HCT116 (cell line): ENCODE results near the gene IFITM2. TPM values are rescaled to one million over a fixed set of nuclear protein-coding genes. Genes with fewer than 3 reads are reported as not detected.
A peak's percentile ranks its signal among the peaks of the same experiment; 100 is the strongest.

Experiments
- ATAC-seq: fragments of 200-7000 bp; cut with Tn5 transposase; 2 replicates; pipeline ENCODE4 v1.9.1; 2020; ENCODE audit warnings: mild to moderate bottlenecking, moderate library complexity
- BruUV-seq: library from RNA; stranded (reverse); fragments of 400-500 nt; replicated peaks from 2 replicates; lab custom pipeline; 2021; lab: Mats Ljungman, UMichigan
- CTCF ChIA-PET: fragments of 300-600 bp; sonication (Branson Sonifier 250); formaldehyde crosslinking; loops from one replicate; lab custom pipeline; 2021; ENCODE audit warnings: antibody characterized with exemption; lab: Charles Lee
- POLR2A ChIA-PET: fragments of 300-600, 350-600 bp; sonication (Branson Sonifier 250); formaldehyde crosslinking; loops from one replicate; lab custom pipeline; 2021; ENCODE audit warnings: antibody characterized with exemption; lab: Charles Lee
- RAD21 ChIA-PET, 2 experiments: fragments of 300-600 bp; sonication (Branson Sonifier 250); formaldehyde crosslinking; loops; one replicate each; lab custom pipeline; 2023; ENCODE audit warnings: low total read pairs in 2 of 2; ENCODE audit not compliant: uncharacterized antibody in 2 of 2, unreplicated experiment in 2 of 2, low non-redundant PET in 1 of 2; lab: Charles Lee
- DNase-seq: peaks from one replicate; pipeline ENCODE4 v3.0.0-alpha.2; 2010; ENCODE audit warnings: low read depth, low spot score
- H2AFZ ChIP-seq: fragments of 200-600 bp; shearing (Covaris generic), sonication (generic); 2 replicates; pipeline ENCODE4 v1.6.1; 2017; ENCODE audit warnings: low read depth, mixed run types, mixed read lengths, antibody characterized with exemption, low read length; ENCODE audit not compliant: poor library complexity, severe bottlenecking
- H3K27ac ChIP-seq: 2 replicates; pipeline ENCODE4 v1.5.1; 2012; ENCODE audit warnings: low read depth, low read length
- H3K27me3 ChIP-seq: fragments of 200-600 bp; sonication (generic); 2 replicates; pipeline ENCODE4 v1.6.1; 2016; ENCODE audit warnings: mixed run types, low read length, mixed read lengths; ENCODE audit not compliant: insufficient read depth
- H3K36me3 ChIP-seq, 2 experiments: fragments of 200-500 bp in 1 of 2; fragments of 200-600 bp in 1 of 2; sonication (Bioruptor generic) in 1 of 2; sonication (generic) in 1 of 2; 2 replicates each; pipeline versions ENCODE4 v1.5.1 to v1.6.1; 2014 to 2016; ENCODE audit warnings: low read length in 2 of 2, inconsistent platforms in 1 of 2, mixed read lengths in 1 of 2, mixed run types in 1 of 2; ENCODE audit not compliant: insufficient read depth in 2 of 2, control insufficient read depth in 1 of 2
- H3K4me1 ChIP-seq, 2 experiments: fragments of 200-600 bp in 1 of 2; sonication (generic) in 1 of 2; 2 replicates each; pipeline versions ENCODE4 v1.5.1 to v1.6.1; 2012 to 2017; ENCODE audit warnings: low read length in 2 of 2, inconsistent platforms in 1 of 2, mild to moderate bottlenecking in 1 of 2, mixed read lengths in 1 of 2, mixed run types in 1 of 2, moderate library complexity in 1 of 2; ENCODE audit not compliant: insufficient read depth in 2 of 2, control insufficient read depth in 1 of 2
- H3K4me2 ChIP-seq: fragments of 200-600 bp; sonication (generic); 2 replicates; pipeline ENCODE4 v1.6.1; 2017; ENCODE audit warnings: mixed run types, low read length, mixed read lengths
- H3K4me3 ChIP-seq, 2 experiments: fragments of 200-600 bp in 1 of 2; sonication (generic) in 1 of 2; replicated peaks in 1 of 2; 2 replicates each; pipeline ENCODE4 v1.5.1; 2011 to 2016; ENCODE audit warnings: low read length in 2 of 2, control low read depth in 1 of 2, low read depth in 1 of 2, mild to moderate bottlenecking in 1 of 2, mixed read lengths in 1 of 2, mixed run types in 1 of 2
- H3K79me2 ChIP-seq: fragments of 200-600 bp; sonication (generic); 2 replicates; pipeline ENCODE4 v1.6.1; 2017; ENCODE audit warnings: mild to moderate bottlenecking, mixed run types, low read length, moderate library complexity, mixed read lengths; ENCODE audit not compliant: insufficient read depth
- H3K9ac ChIP-seq: fragments of 200-600 bp; sonication (generic); 2 replicates; pipeline ENCODE4 v1.6.1; 2016; ENCODE audit warnings: low read length, mixed read lengths
- H3K9me2 ChIP-seq: fragments of 200-600 bp; sonication (generic), shearing (Covaris generic); 2 replicates; pipeline ENCODE4 v1.6.1; 2017; ENCODE audit warnings: mixed run types, mild to moderate bottlenecking, moderate library complexity; ENCODE audit not compliant: insufficient read depth
- H3K9me3 ChIP-seq, 2 experiments: fragments of 200-500 bp in 1 of 2; fragments of 200-600 bp in 1 of 2; sonication (Bioruptor generic) in 1 of 2; sonication (generic) in 1 of 2; 2 replicates each; pipeline ENCODE4 v1.6.1; 2014 to 2017; ENCODE audit warnings: low read length in 2 of 2, mixed read lengths in 2 of 2, inconsistent platforms in 1 of 2, low read depth in 1 of 2, mild to moderate bottlenecking in 1 of 2, mixed run types in 1 of 2, moderate library complexity in 1 of 2; ENCODE audit not compliant: control insufficient read depth in 1 of 2, insufficient read depth in 1 of 2
- H4K20me1 ChIP-seq: fragments of 200-600 bp; sonication (generic), shearing (Covaris generic); 2 replicates; pipeline ENCODE4 v1.6.1; 2017; ENCODE audit warnings: mixed run types, mild to moderate bottlenecking, moderate library complexity; ENCODE audit not compliant: insufficient read depth
- ATF3 ChIP-seq: IDR thresholded peaks from 2 replicates; pipeline ENCODE4 v1.6.1; 2012
- CBX3 ChIP-seq: IDR thresholded peaks from 2 replicates; pipeline ENCODE4 v1.6.1; 2012; ENCODE audit warnings: low read depth
- CEBPB ChIP-seq: IDR thresholded peaks from 2 replicates; pipeline ENCODE4 v1.6.1; 2012; ENCODE audit warnings: low read depth
- CTCF ChIP-seq, 3 experiments: fragments of 200-600 bp in 1 of 3; sonication (generic) in 1 of 3; IDR thresholded peaks in 2 of 3; conservative IDR thresholded peaks in 1 of 3; 2 replicates each; pipeline ENCODE4 v1.5.1; 2012 to 2017; ENCODE audit warnings: low read depth in 2 of 3, low read length in 2 of 3, antibody characterized with exemption in 1 of 3, borderline replicate concordance in 1 of 3, control low read depth in 1 of 3, mild to moderate bottlenecking in 1 of 3, mixed read lengths in 1 of 3, mixed run types in 1 of 3, moderate library complexity in 1 of 3; ENCODE audit not compliant: insufficient read depth in 1 of 3
- EGR1 ChIP-seq: IDR thresholded peaks from 2 replicates; pipeline ENCODE4 v1.6.1; 2012; ENCODE audit warnings: low read depth
- EZH2phosphoT487 ChIP-seq: fragments of 200-600 bp; IDR thresholded peaks from 2 replicates; pipeline ENCODE4 v1.6.1; 2018; ENCODE audit warnings: antibody characterized with exemption, borderline replicate concordance
- FOSL1 ChIP-seq: IDR thresholded peaks from 2 replicates; pipeline ENCODE4 v1.6.1; 2012; ENCODE audit warnings: low read depth
- JUND ChIP-seq: IDR thresholded peaks from 2 replicates; pipeline ENCODE4 v1.6.1; 2012
- POLR2A ChIP-seq: IDR thresholded peaks from 2 replicates; pipeline ENCODE4 v1.7.0; 2011; ENCODE audit warnings: borderline replicate concordance; ENCODE audit not compliant: insufficient read depth, insufficient read length; ENCODE audit errors: extremely low read depth
- SP1 ChIP-seq: IDR thresholded peaks from 2 replicates; pipeline ENCODE4 v1.6.1; 2012; ENCODE audit warnings: low read depth
- SRF ChIP-seq: IDR thresholded peaks from 2 replicates; pipeline ENCODE4 v1.6.1; 2012; ENCODE audit warnings: low read depth
- TCF7L2 ChIP-seq: IDR thresholded peaks from 2 replicates; pipeline ENCODE4 v1.7.0; 2011; ENCODE audit warnings: borderline replicate concordance, inconsistent platforms; ENCODE audit not compliant: insufficient read depth, insufficient read length; ENCODE audit errors: extremely low read depth
- YY1 ChIP-seq: IDR thresholded peaks from 2 replicates; pipeline ENCODE4 v1.6.1; 2011; ENCODE audit warnings: low read length, low read depth, moderate library complexity, mild to moderate bottlenecking; ENCODE audit not compliant: insufficient replicate concordance; ENCODE audit errors: extremely low read depth
- ZBTB33 ChIP-seq: IDR thresholded peaks from 2 replicates; pipeline ENCODE4 v1.6.1; 2011; ENCODE audit warnings: mild to moderate bottlenecking, low read length, moderate library complexity; ENCODE audit not compliant: insufficient replicate concordance; ENCODE audit errors: extremely low read depth
- ZFX ChIP-seq: fragments of 450-650 bp; IDR thresholded peaks from 2 replicates; pipeline ENCODE4 v1.6.1; 2017
- ZNF274 ChIP-seq: fragments of 200-500 bp; sonication (Bioruptor generic); IDR thresholded peaks from 2 replicates; pipeline ENCODE4 v1.6.1; 2014; ENCODE audit warnings: mild to moderate bottlenecking, low read depth, low read length, inconsistent platforms
- intact Hi-C: fragments of 100-400 bp; cut with micrococcal nuclease; formaldehyde crosslinking; loops from 2 replicates; pipeline ENCODE4 v1.10.0; 2022
- total RNA-seq: library from RNA; stranded (reverse); gene quantifications from one replicate; pipeline ENCODE4 v1.2.1, GENCODE V29; 2021; ENCODE audit not compliant: unreplicated experiment
- TF ChIP-seq, protein P1 (sequence below): IDR thresholded peaks from 2 replicates; pipeline ENCODE4 v1.6.1; 2012
- TF ChIP-seq, protein P2 (sequence below): IDR thresholded peaks from 2 replicates; pipeline ENCODE4 v1.6.1; 2012; ENCODE audit warnings: low read depth

IFITM2 gene
- total RNA-seq, 1 experiment from 2014 or later: 106 TPM

DNA sequence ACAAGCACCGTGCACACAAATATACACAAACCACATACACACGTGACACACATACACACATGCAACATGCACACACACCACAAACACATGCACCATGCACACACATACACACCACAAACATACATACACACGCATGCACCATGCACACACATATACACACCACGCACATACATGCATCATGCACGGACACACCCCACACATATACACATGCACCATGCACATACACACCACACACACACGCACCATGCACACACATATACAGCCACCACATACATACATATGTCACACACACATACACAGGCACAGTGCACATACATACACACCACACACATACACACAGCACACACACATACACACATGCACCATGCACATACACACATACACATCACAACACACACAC lies 49.0 kb downstream of the IFITM2 start:
- CTCF ChIA-PET: interaction anchor here (1.0 to 1.9 kb wide), 3 partner anchors 44 to 119 kb away, joined by 3 to 10 read pairs (median 6); no protein-coding TSS in a partner anchor
- Histone ChIP-seq H4K20me1 (no peaks in the 10 kb centered on the region), H3K9me3 (peaks cover 8% of the 10 kb centered on the region in 2 experiments; a peak in 2 of 4 replicates), H3K36me3 (no peaks in the 10 kb centered on the region), H3K9me2 (no peaks in the 10 kb centered on the region), H2AFZ (no peak overlapping the region), H3K27me3 (no peaks in the 10 kb centered on the region), H3K4me1 (peaks cover 12 to 16% of the 10 kb centered on the region in 2 experiments), H3K4me3 (no peak overlapping the region), H3K9ac (no peak overlapping the region), H3K79me2 (no peaks in the 10 kb centered on the region), H3K4me2 (no peak overlapping the region; the same call in 1 of the 2 replicates), H3K27ac (peak overlapping the region; percentile 99; the same call in 1 of the 2 replicates)
- intact Hi-C loops: loop anchor here (5.0 kb wide), 1 partner anchor 54 kb away; no protein-coding TSS in a partner anchor
- RAD21 ChIA-PET: no interaction called here
- TF ChIP-seq ATF3 (no peak), CEBPB (no peak), FOSL1 (no peak), EZH2phosphoT487 (no peak), EGR1 (no peak), CTCF (IDR thresholded peaks at IDR 0.05 in 2 of 3, conservative IDR thresholded peaks at IDR 0.05 in 1 of 3; ENCODE audit: borderline replicate concordance in 1 of 3, insufficient read depth in 1 of 3, low read depth in 2 of 3, low read length in 2 of 3) (no peak), ZFX (no peak), POLR2A (no peak), TCF7L2 (no peak), JUND (no peak), CBX3 (no peak), SP1 (no peak), YY1 (no peak), SRF (no peak), ZNF274 (no peak), ZBTB33 (no peak)
- TF ChIP-seq, protein P1, sequence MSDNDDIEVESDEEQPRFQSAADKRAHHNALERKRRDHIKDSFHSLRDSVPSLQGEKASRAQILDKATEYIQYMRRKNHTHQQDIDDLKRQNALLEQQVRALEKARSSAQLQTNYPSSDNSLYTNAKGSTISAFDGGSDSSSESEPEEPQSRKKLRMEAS: no peak
- TF ChIP-seq, protein P2, sequence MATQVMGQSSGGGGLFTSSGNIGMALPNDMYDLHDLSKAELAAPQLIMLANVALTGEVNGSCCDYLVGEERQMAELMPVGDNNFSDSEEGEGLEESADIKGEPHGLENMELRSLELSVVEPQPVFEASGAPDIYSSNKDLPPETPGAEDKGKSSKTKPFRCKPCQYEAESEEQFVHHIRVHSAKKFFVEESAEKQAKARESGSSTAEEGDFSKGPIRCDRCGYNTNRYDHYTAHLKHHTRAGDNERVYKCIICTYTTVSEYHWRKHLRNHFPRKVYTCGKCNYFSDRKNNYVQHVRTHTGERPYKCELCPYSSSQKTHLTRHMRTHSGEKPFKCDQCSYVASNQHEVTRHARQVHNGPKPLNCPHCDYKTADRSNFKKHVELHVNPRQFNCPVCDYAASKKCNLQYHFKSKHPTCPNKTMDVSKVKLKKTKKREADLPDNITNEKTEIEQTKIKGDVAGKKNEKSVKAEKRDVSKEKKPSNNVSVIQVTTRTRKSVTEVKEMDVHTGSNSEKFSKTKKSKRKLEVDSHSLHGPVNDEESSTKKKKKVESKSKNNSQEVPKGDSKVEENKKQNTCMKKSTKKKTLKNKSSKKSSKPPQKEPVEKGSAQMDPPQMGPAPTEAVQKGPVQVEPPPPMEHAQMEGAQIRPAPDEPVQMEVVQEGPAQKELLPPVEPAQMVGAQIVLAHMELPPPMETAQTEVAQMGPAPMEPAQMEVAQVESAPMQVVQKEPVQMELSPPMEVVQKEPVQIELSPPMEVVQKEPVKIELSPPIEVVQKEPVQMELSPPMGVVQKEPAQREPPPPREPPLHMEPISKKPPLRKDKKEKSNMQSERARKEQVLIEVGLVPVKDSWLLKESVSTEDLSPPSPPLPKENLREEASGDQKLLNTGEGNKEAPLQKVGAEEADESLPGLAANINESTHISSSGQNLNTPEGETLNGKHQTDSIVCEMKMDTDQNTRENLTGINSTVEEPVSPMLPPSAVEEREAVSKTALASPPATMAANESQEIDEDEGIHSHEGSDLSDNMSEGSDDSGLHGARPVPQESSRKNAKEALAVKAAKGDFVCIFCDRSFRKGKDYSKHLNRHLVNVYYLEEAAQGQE: no peak
- ATAC-seq (no peak), DNase-seq (no peak)
- no TSS peak for BruUV-seq
- POLR2A ChIA-PET: interaction anchor here (0.7 kb wide), 1 partner anchor 11 kb away, joined by 3 read pairs; no protein-coding TSS in a partner anchor
